Retinal pigment epithelial cell (primary cell): ENCODE data around the gene PLCB4.
"Not testable (repeated sequence)": the region's sequence is repeated elsewhere in the genome, so short reads cannot be mapped to it uniquely, and the experiment has no call there.

Source experiments
- DNase-seq: peaks from one replicate; pipeline ENCODE4 v3.0.0-alpha.2; 2010; ENCODE audit warnings: low read depth
- H3K4me3 ChIP-seq: 2 replicates; pipeline ENCODE4 v1.5.1; 2011; ENCODE audit warnings: mild to moderate bottlenecking, low read length, control low read depth, moderate library complexity
- TF ChIP-seq, protein P1 (sequence below): conservative IDR thresholded peaks from 2 replicates; pipeline ENCODE4 v1.5.1; 2011; ENCODE audit warnings: low read depth, low read length, control low read depth, inconsistent platforms

Gene PLCB4

DNA sequence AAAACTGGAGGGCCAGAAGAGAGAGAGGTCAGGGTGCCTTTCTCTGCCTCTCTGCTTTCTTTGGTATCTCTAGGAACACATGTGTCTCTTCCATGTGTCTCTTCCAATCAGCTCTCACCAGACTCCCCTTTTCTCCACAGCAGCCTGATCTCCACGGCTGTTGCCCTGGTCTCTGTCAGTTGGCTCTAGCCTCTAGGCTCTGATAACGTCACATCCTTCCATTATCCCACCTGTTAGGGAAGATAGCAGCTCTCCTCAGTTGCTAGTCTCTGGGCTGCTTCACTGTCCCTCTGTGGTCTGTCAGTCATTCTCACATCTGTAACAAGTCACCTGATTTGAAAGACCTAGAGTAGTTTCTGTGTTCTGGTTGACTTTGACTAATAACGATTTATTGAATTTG is 80.2 kb downstream of the PLCB4 start:
- no peak for DNase-seq
- H3K4me3 ChIP-seq, result no peak overlapping the region
- TF ChIP-seq, protein P1, sequence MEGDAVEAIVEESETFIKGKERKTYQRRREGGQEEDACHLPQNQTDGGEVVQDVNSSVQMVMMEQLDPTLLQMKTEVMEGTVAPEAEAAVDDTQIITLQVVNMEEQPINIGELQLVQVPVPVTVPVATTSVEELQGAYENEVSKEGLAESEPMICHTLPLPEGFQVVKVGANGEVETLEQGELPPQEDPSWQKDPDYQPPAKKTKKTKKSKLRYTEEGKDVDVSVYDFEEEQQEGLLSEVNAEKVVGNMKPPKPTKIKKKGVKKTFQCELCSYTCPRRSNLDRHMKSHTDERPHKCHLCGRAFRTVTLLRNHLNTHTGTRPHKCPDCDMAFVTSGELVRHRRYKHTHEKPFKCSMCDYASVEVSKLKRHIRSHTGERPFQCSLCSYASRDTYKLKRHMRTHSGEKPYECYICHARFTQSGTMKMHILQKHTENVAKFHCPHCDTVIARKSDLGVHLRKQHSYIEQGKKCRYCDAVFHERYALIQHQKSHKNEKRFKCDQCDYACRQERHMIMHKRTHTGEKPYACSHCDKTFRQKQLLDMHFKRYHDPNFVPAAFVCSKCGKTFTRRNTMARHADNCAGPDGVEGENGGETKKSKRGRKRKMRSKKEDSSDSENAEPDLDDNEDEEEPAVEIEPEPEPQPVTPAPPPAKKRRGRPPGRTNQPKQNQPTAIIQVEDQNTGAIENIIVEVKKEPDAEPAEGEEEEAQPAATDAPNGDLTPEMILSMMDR, result no peak

DNA sequence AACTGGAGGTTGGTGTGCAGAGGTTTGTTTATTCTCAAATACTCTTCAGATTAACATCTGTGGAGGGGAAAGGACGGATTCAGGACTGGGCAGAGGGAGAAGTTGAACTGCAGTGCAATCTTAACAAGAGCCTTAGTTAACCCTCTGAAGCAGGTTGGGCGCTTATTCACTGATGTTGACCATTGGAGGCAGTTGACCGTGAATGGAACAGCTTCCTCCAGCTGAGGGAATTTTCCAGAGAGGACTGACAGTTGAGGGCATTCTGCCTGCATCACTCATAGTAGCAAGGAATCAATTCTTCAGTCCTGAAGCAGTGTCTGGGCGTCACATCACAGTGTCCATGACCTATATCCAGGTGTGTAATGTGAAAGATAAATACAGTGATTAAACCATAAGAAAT is 80.9 kb downstream of the PLCB4 start:
- TF ChIP-seq, protein P1, result no peak
- H3K4me3 ChIP-seq, result no peak overlapping the region
- DNase-seq, result no peak

GRCh38 chr20:9150679-9151078 is 81.8 kb downstream of the PLCB4 start:
- TF ChIP-seq, protein P1, result no peak
- no peak for DNase-seq
- H3K4me3 ChIP-seq, result no peak overlapping the region

DNA sequence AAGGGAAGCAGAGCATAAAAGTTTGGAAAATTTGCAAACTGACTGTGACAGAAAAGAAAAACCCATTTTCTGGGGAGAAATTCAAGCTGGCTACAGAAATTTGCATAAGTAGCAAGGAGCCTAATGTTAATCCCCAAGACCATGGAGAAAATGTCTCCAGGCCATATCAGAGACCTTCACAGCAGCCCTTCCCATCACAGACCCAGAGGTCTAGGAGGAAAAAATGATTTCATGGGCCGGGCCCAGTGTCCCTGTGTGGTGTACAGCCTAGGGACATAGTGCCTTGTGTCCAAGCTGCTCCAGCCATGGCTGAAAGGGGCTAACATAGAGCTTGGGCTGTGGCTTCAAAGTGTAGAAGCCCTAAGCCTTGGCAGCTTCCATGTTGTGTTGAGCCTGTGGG is 83.3 kb downstream of the PLCB4 start:
- not testable (repeated sequence) for DNase-seq

GRCh38 chr20:9154464-9155024 is 85.7 kb downstream of the PLCB4 start:
- no peak overlapping the region for H3K4me3 ChIP-seq
- TF ChIP-seq, protein P1, result no peak
- DNase-seq, result no peak

More for the DNA sequence above, 83.3 kb downstream of the PLCB4 start:
- not testable (repeated sequence) for H3K4me3 ChIP-seq

DNA sequence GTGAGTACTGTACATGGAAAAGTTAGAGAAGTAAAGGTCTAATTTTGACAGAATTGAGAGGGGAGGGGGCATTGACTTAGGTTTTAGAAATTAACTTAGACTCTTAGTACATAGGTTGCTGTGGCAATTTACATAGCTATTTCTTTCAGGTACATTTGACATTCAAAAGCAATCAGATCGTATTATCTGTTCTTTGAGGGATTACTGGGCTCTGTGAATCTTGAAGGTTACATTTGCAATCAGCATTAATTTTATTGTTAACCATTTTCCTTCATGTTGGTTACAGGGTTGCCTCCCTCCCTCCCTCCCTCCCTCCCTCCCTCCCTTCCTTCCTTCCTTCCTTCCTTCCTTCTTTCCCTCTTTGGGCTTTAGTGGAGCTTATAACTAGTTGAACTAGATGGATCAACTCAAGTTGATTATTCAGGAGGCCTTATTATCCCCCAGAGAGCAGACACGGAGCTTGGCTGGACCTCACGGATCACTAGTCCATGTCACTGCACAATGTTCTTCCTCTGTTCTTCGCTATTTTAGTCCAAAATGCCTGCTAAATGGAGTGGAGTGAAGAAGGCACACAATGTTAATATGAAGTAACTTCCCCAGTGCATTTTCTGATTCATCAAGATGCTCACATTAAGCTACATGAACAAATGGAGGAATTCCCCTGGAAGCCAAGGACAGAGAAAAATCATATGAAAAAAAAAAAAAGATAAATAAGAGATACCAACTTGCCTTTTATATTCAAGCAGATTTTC is 87.8 kb downstream of the PLCB4 start:
- DNase-seq, result no peak
- H3K4me3 ChIP-seq, result no peak overlapping the region
- TF ChIP-seq, protein P1, result no peak

- no peak overlapping the region for H3K4me3 ChIP-seq
- DNase-seq, result no peak
- TF ChIP-seq, protein P1, result no peak
Observed at GRCh38 chr20:9160331-9160730, 91.4 kb downstream of the PLCB4 start.
